ENCODE measurements around the gene BABAM2. TPM values are rescaled to one million over a fixed set of nuclear protein-coding genes. Genes with fewer than 3 reads are reported as not detected.
"Not testable (repeated sequence)": the region's sequence is repeated elsewhere in the genome, so short reads cannot be mapped to it uniquely, and the experiment has no call there.

BABAM2 gene
- total RNA-seq, 1 experiment from 2014 or later = 57.6 TPM

DNA sequence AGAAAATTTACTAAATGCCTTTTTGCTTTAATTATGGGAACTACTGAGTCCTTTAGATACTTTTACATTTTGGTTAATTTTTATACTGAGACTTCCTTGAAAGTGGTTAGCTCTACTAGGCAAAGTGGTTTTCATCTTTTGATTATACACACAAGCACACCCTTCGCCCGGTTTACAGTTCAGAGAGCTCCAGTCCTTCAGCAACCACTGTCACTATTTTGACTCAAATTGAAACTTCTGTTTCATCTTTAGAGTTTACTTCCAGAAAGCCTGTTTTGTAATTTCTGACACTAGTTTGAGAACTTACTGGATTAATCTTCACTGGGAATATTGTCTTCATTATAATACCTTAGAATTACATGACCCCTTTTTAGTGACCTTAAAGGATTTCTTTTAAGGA, 361.8 kb downstream of the BABAM2 start:
- Mint-ChIP-seq H3K4me3 (ENCODE audit: unreplicated experiment) (no peak overlapping the region), H3K9me3 (ENCODE audit: unreplicated experiment) (no peaks in the 10 kb centered on the region), H3K27me3 (ENCODE audit: insufficient read depth, unreplicated experiment) (no peaks in the 10 kb centered on the region), H3K4me1 (ENCODE audit: insufficient read depth, unreplicated experiment) (peaks cover 7% of the 10 kb centered on the region), H3K27ac (ENCODE audit: low read depth, unreplicated experiment) (peak overlapping the region; percentile 39), H3K36me3 (ENCODE audit: insufficient read depth, unreplicated experiment) (peaks cover 10% of the 10 kb centered on the region)
- BruUV-seq (replicated peaks) = no TSS peak
- no peak for DNase-seq (ENCODE audit: unreplicated experiment)
- intact Hi-C loops (cut with micrococcal nuclease) = no loop called here
- TF ChIP-seq, protein P1, sequence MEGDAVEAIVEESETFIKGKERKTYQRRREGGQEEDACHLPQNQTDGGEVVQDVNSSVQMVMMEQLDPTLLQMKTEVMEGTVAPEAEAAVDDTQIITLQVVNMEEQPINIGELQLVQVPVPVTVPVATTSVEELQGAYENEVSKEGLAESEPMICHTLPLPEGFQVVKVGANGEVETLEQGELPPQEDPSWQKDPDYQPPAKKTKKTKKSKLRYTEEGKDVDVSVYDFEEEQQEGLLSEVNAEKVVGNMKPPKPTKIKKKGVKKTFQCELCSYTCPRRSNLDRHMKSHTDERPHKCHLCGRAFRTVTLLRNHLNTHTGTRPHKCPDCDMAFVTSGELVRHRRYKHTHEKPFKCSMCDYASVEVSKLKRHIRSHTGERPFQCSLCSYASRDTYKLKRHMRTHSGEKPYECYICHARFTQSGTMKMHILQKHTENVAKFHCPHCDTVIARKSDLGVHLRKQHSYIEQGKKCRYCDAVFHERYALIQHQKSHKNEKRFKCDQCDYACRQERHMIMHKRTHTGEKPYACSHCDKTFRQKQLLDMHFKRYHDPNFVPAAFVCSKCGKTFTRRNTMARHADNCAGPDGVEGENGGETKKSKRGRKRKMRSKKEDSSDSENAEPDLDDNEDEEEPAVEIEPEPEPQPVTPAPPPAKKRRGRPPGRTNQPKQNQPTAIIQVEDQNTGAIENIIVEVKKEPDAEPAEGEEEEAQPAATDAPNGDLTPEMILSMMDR (IDR thresholded peaks at IDR 0.05; ENCODE audit: unreplicated experiment) = no peak
- CTCF ChIA-PET = interaction anchor here (0.6 kb wide), 2 partner anchors 23 to 525 kb away, joined by 3 to 5 read pairs; no protein-coding TSS in a partner anchor
- POLR2A ChIA-PET = interaction anchor here (0.6 to 4.5 kb wide), 5 partner anchors 9 to 144 kb away, joined by 3 to 38 read pairs (median 3); no protein-coding TSS in a partner anchor

DNA sequence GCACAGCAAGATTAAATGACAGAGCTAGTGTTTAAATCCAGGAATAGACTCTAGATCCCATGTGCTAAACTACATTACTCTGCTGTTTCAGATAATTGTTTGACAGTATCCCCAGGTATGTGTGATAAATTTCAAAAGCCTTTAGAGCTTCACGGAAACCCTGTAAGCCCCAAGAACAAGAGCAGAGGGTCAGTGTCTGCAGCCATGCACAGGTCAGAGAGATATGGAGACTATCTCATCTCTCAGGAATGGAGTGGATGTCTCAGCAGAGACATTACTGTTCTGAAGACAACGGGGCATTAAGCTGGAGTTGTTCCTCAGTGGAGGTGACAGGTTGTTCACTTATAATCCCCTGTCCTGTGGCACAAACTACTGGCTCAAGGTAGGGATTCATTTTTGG, 363.0 kb downstream of the BABAM2 start:
- peaks cover 14% of the 10 kb centered on the region for H3K36me3 Mint-ChIP-seq (ENCODE audit: insufficient read depth, unreplicated experiment)
- H3K4me3 Mint-ChIP-seq (ENCODE audit: unreplicated experiment) = no peak overlapping the region
- no peak for DNase-seq (ENCODE audit: unreplicated experiment)
- intact Hi-C loops (cut with micrococcal nuclease) = no loop called here
- no peaks in the 10 kb centered on the region for H3K9me3 Mint-ChIP-seq (ENCODE audit: unreplicated experiment)
- peaks cover 7% of the 10 kb centered on the region for H3K4me1 Mint-ChIP-seq (ENCODE audit: insufficient read depth, unreplicated experiment)
- H3K27me3 Mint-ChIP-seq (ENCODE audit: insufficient read depth, unreplicated experiment) = no peaks in the 10 kb centered on the region
- TF ChIP-seq, protein P1 (IDR thresholded peaks at IDR 0.05; ENCODE audit: unreplicated experiment) = no peak
- BruUV-seq (replicated peaks) = no TSS peak
- no peak overlapping the region for H3K27ac Mint-ChIP-seq (ENCODE audit: low read depth, unreplicated experiment)
- POLR2A ChIA-PET = interaction anchor here (0.6 to 2.8 kb wide), 4 partner anchors 16 to 1418 kb away, joined by 3 to 9 read pairs (median 4); no protein-coding TSS in a partner anchor
- CTCF ChIA-PET = interaction anchor here (0.6 to 1.1 kb wide), 3 partner anchors 26 to 117 kb away, joined by 3 read pairs; no protein-coding TSS in a partner anchor

DNA sequence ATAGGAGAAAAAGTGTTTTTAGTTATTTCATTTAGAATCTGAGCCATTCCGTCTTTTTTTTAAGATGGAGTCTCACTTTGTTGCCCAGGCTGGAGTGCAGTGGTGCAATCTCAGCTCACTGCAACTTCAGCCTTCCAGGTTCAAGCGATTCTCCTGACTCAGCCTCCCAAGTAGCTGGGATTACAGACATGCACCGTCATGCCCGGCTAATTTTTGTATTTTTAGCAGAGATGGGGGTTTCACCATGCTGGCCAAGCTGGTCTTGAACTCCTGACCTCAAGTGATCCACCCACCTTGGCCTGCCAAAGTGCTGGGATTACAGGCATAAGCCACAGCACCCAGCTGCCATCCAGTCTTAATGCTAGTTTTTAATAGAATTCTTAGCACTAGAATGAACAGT, 364.7 kb downstream of the BABAM2 start:
- POLR2A ChIA-PET = interaction anchor here (0.6 to 2.8 kb wide), 6 partner anchors 9 to 70 kb away, joined by 3 to 9 read pairs (median 4); no protein-coding TSS in a partner anchor

DNA sequence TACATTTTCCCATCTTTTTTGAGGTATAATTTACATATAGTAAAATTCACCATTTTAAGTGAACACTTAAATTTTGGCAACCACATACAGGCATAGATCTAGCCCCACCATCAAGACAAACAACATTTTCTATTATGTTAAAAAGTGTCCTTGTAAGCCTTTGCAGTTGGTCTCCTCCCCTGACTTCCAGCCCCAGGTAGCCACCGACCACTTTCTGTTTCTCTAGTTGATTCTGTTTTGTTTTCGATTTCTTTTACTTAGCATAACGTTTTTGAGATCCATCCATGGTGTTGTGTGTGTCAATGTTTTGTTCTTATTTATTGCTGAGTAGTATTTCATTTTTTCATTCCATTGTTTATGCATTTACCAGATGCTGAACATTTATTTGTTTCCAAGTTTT, 366.7 kb downstream of the BABAM2 start:
- DNase-seq (ENCODE audit: unreplicated experiment) = no peak
- Mint-ChIP-seq H3K27me3 (ENCODE audit: insufficient read depth, unreplicated experiment) (no peaks in the 10 kb centered on the region), H3K9me3 (ENCODE audit: unreplicated experiment) (no peaks in the 10 kb centered on the region), H3K36me3 (ENCODE audit: insufficient read depth, unreplicated experiment) (peaks cover 7% of the 10 kb centered on the region), H3K4me3 (ENCODE audit: unreplicated experiment) (no peak overlapping the region), H3K27ac (ENCODE audit: low read depth, unreplicated experiment) (no peak overlapping the region), H3K4me1 (ENCODE audit: insufficient read depth, unreplicated experiment) (no peaks in the 10 kb centered on the region)
- ChIA-PET POLR2A (interaction anchor here (0.6 kb wide), 1 partner anchor 33 kb away, joined by 3 read pairs; no protein-coding TSS in a partner anchor), CTCF (no interaction called here)
- TF ChIP-seq, protein P1 (IDR thresholded peaks at IDR 0.05; ENCODE audit: unreplicated experiment) = no peak
- intact Hi-C loops (cut with micrococcal nuclease) = no loop called here
- no TSS peak for BruUV-seq (replicated peaks)

More for the DNA sequence above, 364.7 kb downstream of the BABAM2 start:
- DNase-seq (ENCODE audit: unreplicated experiment); H3K36me3 Mint-ChIP-seq (ENCODE audit: insufficient read depth, unreplicated experiment); BruUV-seq (replicated peaks); intact Hi-C loops (cut with micrococcal nuclease); H3K4me1 Mint-ChIP-seq (ENCODE audit: insufficient read depth, unreplicated experiment); H3K9me3 Mint-ChIP-seq (ENCODE audit: unreplicated experiment); H3K4me3 Mint-ChIP-seq (ENCODE audit: unreplicated experiment); H3K27me3 Mint-ChIP-seq (ENCODE audit: insufficient read depth, unreplicated experiment); H3K27ac Mint-ChIP-seq (ENCODE audit: low read depth, unreplicated experiment): not testable (repeated sequence)
- CTCF ChIA-PET = interaction anchor here (0.6 to 0.7 kb wide), 3 partner anchors 18 to 501 kb away, joined by 3 read pairs; no protein-coding TSS in a partner anchor

DNA sequence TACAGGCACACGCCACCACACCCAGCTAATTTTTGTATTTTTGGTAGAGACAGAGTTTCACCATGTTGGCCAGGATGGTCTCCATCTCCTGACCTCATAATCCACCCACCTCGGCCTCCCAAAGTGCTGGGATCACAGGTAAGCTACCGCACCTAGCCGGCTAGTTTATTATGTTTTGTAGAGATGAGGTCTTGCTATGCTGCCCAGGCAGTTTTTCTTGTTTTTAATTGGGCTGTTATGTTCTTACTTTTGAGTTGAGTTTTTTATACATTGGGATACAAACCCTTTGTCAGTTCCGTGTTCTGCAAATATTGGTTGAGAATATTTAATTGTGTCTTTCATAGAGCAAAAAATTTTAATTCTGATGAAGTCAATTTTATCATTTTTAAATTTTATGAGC, 368.7 kb downstream of the BABAM2 start:
- intact Hi-C loops (cut with micrococcal nuclease); BruUV-seq (replicated peaks); H3K27me3 Mint-ChIP-seq (ENCODE audit: insufficient read depth, unreplicated experiment); H3K36me3 Mint-ChIP-seq (ENCODE audit: insufficient read depth, unreplicated experiment); DNase-seq (ENCODE audit: unreplicated experiment); H3K27ac Mint-ChIP-seq (ENCODE audit: low read depth, unreplicated experiment); H3K9me3 Mint-ChIP-seq (ENCODE audit: unreplicated experiment); H3K4me3 Mint-ChIP-seq (ENCODE audit: unreplicated experiment); H3K4me1 Mint-ChIP-seq (ENCODE audit: insufficient read depth, unreplicated experiment): not testable (repeated sequence)
- CTCF ChIA-PET = interaction anchor here (0.6 kb wide), 1 partner anchor 133 kb away, joined by 3 read pairs; the partner anchor contains the start of gene FOSL2
- POLR2A ChIA-PET = interaction anchor here (0.6 to 2.1 kb wide), 5 partner anchors 9 to 884 kb away, joined by 3 to 5 read pairs (median 4); no protein-coding TSS in a partner anchor

Data from MCF 10A (cell line).